Stimulated activated CD8-positive, alpha-beta memory T cell treated with anti-CD3 and anti-CD28 coated beads, Interleukin-4, amount 100 ng/mL, for 4 hours (primary cell): ENCODE results near the gene VEGFA.
"Not testable (repeated sequence)": the region's sequence is repeated elsewhere in the genome, so short reads cannot be mapped to it uniquely, and the experiment has no call there.

Experiments used
- DNase-seq, 2 donors: peaks; one replicate each; pipeline ENCODE4 v3.0.0-alpha.2; 2020; ENCODE audit warnings: low read depth in 2 of 2, low spot score in 1 of 2

Gene VEGFA

DNA sequence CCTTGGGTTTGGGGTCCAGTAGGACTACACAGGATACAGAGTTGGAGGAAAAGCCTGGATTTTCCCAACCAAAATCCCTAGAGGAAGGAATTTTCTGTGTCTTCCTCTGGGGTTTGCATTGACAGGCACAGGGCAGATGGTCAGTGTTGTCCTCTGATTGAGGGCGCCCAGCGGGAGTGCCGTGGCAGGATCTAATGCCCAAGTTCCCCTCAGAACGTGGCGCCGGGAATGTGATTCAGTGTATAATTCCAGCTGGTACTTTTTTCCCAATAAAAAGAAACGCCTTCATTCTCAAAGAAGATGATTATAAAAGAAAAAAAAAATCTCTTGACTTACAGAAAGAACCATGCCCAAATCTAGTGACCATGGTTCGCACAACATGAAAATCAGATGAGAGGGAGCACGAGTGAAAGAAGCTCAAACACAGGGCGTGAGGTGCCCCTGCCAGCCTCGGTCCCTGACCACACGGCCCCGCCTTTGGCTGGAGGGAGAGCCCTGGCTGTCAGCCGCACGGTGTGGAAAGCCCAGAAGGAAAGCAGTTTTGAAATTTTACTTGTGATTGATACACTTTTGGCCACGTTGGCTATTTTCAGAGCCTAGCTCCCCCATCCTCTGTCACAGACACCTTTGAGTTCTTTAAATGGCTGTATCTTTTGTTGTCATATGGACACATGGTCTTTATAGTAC is 31.6 kb downstream of the VEGFA start:
- DNase-seq: no peak

DNA sequence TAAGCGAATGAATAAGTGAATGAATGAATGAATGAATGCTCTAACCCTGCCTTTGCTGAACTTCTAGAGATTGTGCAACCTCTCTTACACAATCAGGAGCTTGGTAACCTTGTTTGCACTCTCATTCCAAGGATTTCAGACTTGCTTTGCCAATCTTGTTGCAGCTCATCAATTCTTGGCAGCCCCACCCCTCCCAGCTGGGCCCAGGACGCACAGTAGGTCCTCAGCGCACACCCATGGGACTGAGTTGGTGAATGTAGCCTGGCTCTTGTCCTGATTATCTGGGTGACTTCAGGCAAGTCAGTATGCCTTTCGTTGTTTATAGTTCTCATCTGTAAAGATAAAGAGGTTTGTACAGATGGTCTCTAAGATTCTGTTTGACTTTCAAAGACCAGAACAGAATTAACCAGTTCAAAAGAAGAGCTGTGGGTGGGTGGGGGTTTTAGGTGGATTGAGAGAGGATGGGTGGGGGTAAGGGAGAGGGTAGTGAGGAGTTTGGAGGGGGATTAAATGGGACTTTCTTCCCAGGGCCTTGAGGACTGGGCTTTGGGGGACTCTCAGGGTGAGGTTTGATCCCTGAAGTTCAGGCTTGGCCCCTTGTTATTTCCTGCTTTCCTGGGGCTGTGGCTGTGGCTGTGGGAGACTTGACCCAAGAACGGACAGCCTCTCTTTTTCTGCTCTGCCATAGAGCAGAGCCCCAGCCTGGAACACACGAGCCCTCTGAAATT is 33.2 kb downstream of the VEGFA start:
- DNase-seq: no peak

GRCh38 chr6:43803783-43804549 is 34.0 kb downstream of the VEGFA start:
- no peak for DNase-seq

GRCh38 chr6:43804550-43805223 is 34.7 kb downstream of the VEGFA start:
- DNase-seq: no peak

- DNase-seq: no peak
These were observed 35.7 kb downstream of the VEGFA start for GRCh38 chr6:43805699-43806042.

DNA sequence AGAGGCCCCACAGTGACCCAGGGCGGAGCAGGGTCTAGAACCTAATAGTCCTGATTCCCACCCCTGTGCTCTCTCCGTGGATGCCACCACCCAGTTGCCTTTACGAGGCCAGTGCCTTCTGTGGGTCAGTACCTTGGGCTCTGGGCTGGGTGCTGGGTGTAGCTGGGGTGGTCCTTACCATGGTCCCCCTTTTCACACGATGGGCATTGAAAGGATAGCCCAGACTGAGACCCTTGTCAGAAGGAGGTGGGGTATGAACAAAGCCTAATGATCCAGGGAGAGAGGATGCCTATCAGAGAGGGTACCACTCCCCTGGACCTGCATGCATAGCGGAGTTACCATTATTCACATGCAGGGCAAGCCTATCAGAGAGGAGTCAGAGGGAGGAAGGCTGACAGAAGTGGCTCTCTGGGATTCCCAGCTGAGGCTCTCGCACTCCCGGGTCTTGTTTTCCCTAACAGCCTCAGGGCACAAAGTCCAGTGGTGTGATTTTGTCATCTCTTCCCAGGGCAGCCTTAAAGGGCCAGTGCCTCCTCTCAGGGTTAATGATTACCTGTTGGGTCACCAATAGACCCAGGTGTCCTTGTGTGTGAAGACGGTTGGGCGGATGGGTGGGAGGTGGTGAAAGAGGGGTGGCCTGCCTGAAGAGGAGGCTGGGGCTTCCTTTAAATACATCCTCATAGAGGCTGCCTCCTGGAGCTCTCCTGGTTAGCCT is 36.2 kb downstream of the VEGFA start:
- no peak for DNase-seq

DNA sequence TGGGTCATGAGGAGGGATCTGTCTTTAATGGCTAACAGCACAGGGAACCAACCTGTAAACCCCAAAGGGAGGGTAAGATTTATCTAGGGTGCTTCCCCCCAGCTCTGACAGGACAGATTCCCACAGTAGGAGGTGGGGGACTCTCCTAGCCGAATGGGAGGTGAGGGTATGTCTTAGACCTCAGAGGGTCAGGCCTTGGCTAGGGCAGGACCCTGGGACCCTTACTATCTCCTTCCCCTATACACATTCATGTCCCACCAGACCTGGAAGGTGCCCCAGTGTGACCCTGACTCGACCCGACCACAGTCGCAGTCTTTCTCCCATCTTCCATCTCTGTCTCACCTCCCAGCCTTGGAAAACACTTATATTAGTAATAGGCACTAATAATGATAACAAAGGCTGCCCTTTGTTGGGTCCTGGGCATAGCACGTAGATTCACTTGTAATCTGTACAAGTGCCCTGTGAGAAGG is 36.8 kb downstream of the VEGFA start:
- no peak for DNase-seq

DNA sequence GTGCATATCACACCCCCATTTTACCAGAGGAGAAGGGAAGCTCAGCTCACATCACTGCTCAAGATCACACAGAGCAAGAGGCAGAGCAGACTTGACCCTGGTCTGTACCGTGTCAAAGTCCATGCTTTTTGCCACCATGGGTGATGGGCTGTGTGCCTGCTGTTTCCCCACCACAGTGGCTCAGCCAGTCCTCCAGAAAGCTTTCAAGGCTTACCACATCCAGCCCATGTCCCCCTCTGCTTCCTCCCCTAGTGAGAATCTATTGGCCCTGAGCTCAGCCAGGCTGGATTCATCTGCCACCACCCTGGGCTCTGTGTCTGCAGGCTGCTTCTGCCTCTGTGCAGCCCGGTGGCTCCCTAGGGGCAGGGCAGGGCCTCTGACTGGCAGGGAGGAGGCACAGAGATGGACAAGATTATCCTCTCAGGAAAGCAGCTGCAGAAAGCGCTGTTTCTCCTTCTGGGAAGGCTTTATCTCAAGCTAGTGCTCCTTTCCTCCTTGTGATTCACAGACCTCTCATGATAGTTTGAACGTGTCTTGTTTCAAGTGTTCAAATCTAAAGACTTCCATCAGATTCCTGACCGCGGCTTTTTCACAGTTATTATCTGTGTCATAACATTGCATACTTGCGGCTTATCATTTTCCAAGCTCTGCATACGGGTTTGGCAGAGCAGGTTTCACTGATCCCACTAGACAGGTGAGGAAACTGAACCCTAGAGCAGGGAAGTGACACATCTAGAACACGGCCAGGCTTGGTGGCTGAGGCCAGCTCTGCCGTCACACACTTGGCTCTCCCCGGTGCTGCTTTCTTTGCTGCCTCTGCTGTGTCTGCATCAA is 37.4 kb downstream of the VEGFA start:
- DNase-seq: no peak

GRCh38 chr6:43808412-43808811 is 38.4 kb downstream of the VEGFA start:
- no peak for DNase-seq

GRCh38 chr6:43809417-43810305 is 39.6 kb downstream of the VEGFA start:
- no peak for DNase-seq

GRCh38 chr6:43810965-43811732 is 41.1 kb downstream of the VEGFA start:
- DNase-seq: no peak

DNA sequence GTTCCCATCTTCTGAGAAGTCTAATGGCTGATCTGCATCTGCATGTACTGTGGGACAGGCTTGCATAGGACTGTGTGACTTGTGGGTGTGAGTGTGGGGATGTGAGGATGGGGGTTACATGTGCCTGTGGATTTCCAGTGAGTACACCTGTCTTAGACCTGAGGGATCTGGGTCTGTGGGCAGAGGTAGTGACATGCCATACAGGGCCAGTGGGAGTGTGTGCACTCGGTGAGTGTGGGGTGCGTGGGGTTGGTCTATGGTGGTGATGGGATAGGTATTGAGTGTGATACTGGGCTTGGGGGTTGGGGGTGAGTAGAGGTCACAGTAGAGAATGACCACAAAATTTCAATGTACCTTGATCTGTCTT is 41.7 kb downstream of the VEGFA start:
- DNase-seq: no peak

GRCh38 chr6:43812850-43813578 is 43.0 kb downstream of the VEGFA start:
- DNase-seq: no peak

- DNase-seq: no peak
These were observed 44.1 kb downstream of the VEGFA start for GRCh38 chr6:43814111-43814510.

DNA sequence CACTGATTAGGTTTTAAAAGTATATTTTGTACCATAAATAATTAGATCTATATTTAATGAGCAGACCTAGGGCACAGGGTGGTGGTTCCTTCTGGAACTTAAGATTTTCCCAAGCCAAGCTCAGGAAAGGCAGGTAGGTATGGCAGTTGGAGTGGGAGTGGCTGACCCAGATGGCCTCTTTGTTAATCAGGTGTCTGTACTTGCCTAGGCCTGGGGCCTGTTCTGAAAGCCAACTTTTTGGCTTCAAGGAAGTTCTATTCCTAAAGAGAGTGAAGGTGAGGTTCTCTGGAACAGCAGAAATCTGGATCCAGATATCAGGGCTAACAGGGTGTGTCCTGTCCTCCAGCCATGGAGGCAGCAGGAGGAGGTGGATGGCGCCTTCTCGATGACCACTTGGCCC is 44.9 kb downstream of the VEGFA start:
- DNase-seq: no peak

- DNase-seq: peak in 1 of 2 donors; percentile 9
These were observed 47.2 kb downstream of the VEGFA start for GRCh38 chr6:43817192-43817591.

DNA sequence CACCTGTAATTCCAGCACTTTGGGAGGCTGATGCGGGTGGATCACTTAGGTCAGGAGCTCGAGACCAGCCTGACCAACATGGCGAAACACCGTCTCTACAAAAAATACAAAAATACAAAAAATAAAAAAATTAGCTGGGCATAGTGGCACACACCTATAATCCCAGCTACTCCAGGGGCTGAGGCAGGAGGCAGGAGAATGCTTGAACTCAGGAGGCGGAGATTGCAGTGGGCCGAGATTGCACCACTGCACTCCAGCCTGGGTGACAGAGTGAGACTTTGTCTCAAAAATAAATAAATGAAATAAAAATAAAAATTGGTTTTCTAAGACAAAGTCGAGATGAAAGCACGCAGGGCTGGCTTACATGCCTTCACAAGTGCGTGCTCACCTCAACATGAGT is 49.0 kb downstream of the VEGFA start:
- not testable (repeated sequence) for DNase-seq

- DNase-seq: no peak
These were observed 49.9 kb downstream of the VEGFA start for GRCh38 chr6:43819958-43820357.
